ENCODE measurements around the gene TCF12.

- TF ChIP-seq CTCF (IDR thresholded peaks at IDR 0.05; ENCODE audit: insufficient read depth, low read length) (no peak), POLR2AphosphoS5 (IDR thresholded peaks at IDR 0.05; ENCODE audit: low read depth) (no peak), REST (IDR thresholded peaks at IDR 0.05; ENCODE audit: insufficient replicate concordance, low read depth) (no peak)
Measured at GRCh38 chr15:57095896-57096295, 177.5 kb downstream of the TCF12 start.

Measured in HL-60 (cell line).